A673 (cell line): ENCODE measurements around the gene JARID2. TPM values are rescaled to one million over a fixed set of nuclear protein-coding genes. Genes with fewer than 3 reads are reported as not detected.

ENCODE experiments used
- BruUV-seq: library from RNA; stranded (reverse); fragments of 400-500 nt; replicated peaks from 2 replicates; lab custom pipeline; 2021; lab: Mats Ljungman, UMichigan
- CTCF ChIA-PET: fragments of 300-600 bp; sonication (Branson Sonifier 250); formaldehyde crosslinking; loops from one replicate; lab custom pipeline; 2022; ENCODE audit warnings: antibody characterized with exemption; lab: Charles Lee
- POLR2A ChIA-PET: fragments of 300-600 bp; sonication (Branson Sonifier 250); formaldehyde crosslinking; loops from one replicate; lab custom pipeline; 2022; ENCODE audit warnings: antibody characterized with exemption; ENCODE audit not compliant: low non-redundant PET; lab: Charles Lee
- DNase-seq: peaks from one replicate; pipeline ENCODE4 v3.0.0-alpha.2; 2015; ENCODE audit warnings: low spot score
- H3K27ac ChIP-seq: fragments of 200-600 bp; sonication (generic); 2 replicates; pipeline ENCODE4 v1.5.1; 2016; ENCODE audit warnings: mixed run types, low read depth, mild to moderate bottlenecking, mixed read lengths, antibody characterized with exemption, low read length; ENCODE audit not compliant: poor library complexity, severe bottlenecking
- H3K27me3 ChIP-seq: fragments of 200-600 bp; sonication (generic); replicated peaks from 2 replicates; pipeline ENCODE4 v1.6.1; 2017; ENCODE audit warnings: mixed run types, low read depth, mild to moderate bottlenecking, mixed read lengths, antibody characterized with exemption, low read length; ENCODE audit not compliant: insufficient read depth, poor library complexity
- H3K36me3 ChIP-seq: fragments of 200-600 bp; sonication (generic); 2 replicates; pipeline ENCODE4 v1.6.1; 2016; ENCODE audit warnings: mixed run types, mild to moderate bottlenecking, mixed read lengths, antibody characterized with exemption, low read length; ENCODE audit not compliant: insufficient read depth, poor library complexity, severe bottlenecking
- H3K4me1 ChIP-seq: fragments of 200-600 bp; sonication (generic); 2 replicates; pipeline ENCODE4 v1.6.1; 2017; ENCODE audit warnings: mixed run types, mild to moderate bottlenecking, mixed read lengths, antibody characterized with exemption, low read length; ENCODE audit not compliant: insufficient read depth, poor library complexity, severe bottlenecking
- H3K4me3 ChIP-seq: fragments of 200-600 bp; sonication (generic); 2 replicates; pipeline ENCODE4 v1.5.1; 2016; ENCODE audit warnings: low read depth, mixed run types, mild to moderate bottlenecking, mixed read lengths, low read length; ENCODE audit not compliant: poor library complexity, severe bottlenecking
- H3K9me3 ChIP-seq: fragments of 200-600 bp; sonication (generic); 2 replicates; pipeline ENCODE4 v1.6.1; 2016; ENCODE audit warnings: mixed run types, low read depth, mild to moderate bottlenecking, mixed read lengths, antibody characterized with exemption, low read length; ENCODE audit not compliant: poor library complexity, severe bottlenecking
- CTCF ChIP-seq: fragments of 300-800, 200-600 bp; sonication (generic); conservative IDR thresholded peaks from 2 replicates; pipeline ENCODE4 v1.5.1; 2017; ENCODE audit warnings: low read depth, mild to moderate bottlenecking, antibody characterized with exemption, low read length, moderate library complexity, mixed read lengths
- EZH2 ChIP-seq: fragments of 200-600 bp; sonication (generic); IDR thresholded peaks from 2 replicates; pipeline ENCODE4 v1.6.1; 2017; ENCODE audit warnings: borderline replicate concordance, low read depth, mild to moderate bottlenecking, mixed read lengths, antibody characterized with exemption, low read length; ENCODE audit not compliant: poor library complexity, severe bottlenecking
- intact Hi-C: fragments of 100-400 bp; cut with micrococcal nuclease; formaldehyde crosslinking; loops from one replicate; pipeline ENCODE4 v1.10.0; 2022; ENCODE audit not compliant: unreplicated experiment
- total RNA-seq: library from RNA; stranded (reverse); gene quantifications from 2 replicates; pipeline ENCODE4 v1.2.3, GENCODE V29; 2021

JARID2 gene
- total RNA-seq, 1 experiment from 2014 or later: 29.4 TPM

DNA sequence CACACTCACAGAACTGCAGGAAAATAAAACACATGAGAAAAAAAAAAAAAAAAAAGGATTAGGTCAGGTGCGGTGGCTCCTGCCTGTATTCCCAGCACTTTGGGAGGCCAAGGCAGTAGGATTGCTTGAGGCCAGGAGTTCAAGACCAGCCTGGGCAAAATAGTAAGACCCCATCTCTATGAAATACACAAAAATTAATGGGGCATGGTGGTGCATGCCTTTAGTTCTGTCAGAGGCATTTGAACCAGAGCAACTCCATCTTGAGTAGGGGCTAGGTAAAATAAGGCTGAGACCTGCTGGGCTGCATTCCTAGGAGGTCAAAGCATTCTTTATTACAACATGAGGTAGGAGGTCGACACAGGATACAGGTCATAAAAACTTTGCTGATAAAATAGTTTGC lies 39.0 kb upstream of the JARID2 start:
- CTCF ChIA-PET: no interaction called here
- TF ChIP-seq EZH2 (no peak), CTCF (no peak)
- H3K9me3 ChIP-seq: no peaks in the 10 kb centered on the region

DNA sequence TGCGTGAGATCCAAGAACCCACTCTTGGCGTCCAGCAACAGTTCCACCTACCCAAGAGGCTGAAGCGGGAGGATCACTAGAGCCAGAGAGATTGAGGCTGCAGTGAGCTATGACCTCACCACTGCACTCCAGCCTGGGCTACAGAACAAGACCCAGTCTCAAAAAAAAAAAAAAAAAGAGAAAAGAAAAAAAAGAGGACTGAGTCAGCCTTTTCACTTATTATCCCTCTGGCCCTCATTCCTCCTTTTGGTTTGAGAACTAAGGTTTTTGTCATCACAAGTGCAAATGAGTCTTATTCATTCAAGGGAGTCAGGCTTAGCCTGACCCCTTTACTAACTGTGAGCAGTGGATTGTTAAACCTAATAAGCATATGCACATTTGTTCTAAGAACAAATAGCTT lies 37.9 kb upstream of the JARID2 start:
- no peak overlapping the region for H3K27ac ChIP-seq
- no peaks in the 10 kb centered on the region for H3K9me3 ChIP-seq
- CTCF ChIA-PET: no interaction called here
- intact Hi-C loops: no loop called here
- H3K4me1 ChIP-seq: no peaks in the 10 kb centered on the region
- POLR2A ChIA-PET: no interaction called here
- no peaks in the 10 kb centered on the region for H3K36me3 ChIP-seq
- TF ChIP-seq EZH2 (no peak), CTCF (no peak)
- no TSS peak for BruUV-seq
- no peak for DNase-seq
- H3K27me3 ChIP-seq: no peaks in the 10 kb centered on the region
- H3K4me3 ChIP-seq: no peak overlapping the region

More for the DNA sequence above, 39.0 kb upstream of the JARID2 start:
- DNase-seq: no peak
- no peaks in the 10 kb centered on the region for H3K36me3 ChIP-seq
- H3K4me1 ChIP-seq: no peaks in the 10 kb centered on the region
- H3K27ac ChIP-seq: no peak overlapping the region
- intact Hi-C loops: no loop called here
- BruUV-seq: no TSS peak
- no peaks in the 10 kb centered on the region for H3K27me3 ChIP-seq
- no peak overlapping the region for H3K4me3 ChIP-seq
- POLR2A ChIA-PET: no interaction called here

DNA sequence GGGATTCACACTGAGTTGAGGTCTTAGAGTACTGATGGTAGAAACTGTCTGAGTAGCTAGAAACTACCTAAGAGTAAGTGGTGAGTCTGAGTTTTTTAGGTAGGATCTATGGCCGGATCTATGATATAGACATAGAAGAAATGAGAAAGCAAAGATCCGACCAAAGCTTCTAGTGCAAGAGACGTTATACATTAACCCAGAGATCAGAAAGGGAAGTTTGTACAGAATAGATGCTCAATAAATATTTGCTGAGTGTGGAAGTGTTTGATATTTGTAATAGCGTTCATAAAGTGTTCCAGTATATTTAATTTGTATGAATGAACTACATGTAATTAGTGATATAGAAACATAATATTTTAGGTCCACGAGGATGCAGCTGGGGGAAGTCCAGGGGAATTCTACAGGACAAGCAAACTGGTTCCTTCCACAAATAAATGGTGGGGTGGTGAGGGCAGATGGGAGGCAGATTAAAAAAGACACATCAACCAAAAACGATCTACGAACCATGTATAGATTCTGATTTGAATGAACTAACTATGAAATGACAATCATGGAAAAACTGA lies 31.9 kb upstream of the JARID2 start:
- ChIA-PET POLR2A (no interaction called here), CTCF (no interaction called here)
- no peaks in the 10 kb centered on the region for H3K27me3 ChIP-seq
- H3K9me3 ChIP-seq: no peaks in the 10 kb centered on the region
- no peak overlapping the region for H3K27ac ChIP-seq
- BruUV-seq: no TSS peak
- TF ChIP-seq CTCF (no peak), EZH2 (no peak)
- no peaks in the 10 kb centered on the region for H3K4me1 ChIP-seq
- H3K4me3 ChIP-seq: no peak overlapping the region
- no peaks in the 10 kb centered on the region for H3K36me3 ChIP-seq
- no peak for DNase-seq
- intact Hi-C loops: no loop called here
